HG03025 (cell line): ENCODE data around the gene GALNTL6.
"Not testable (repeated sequence)": the region's sequence is repeated elsewhere in the genome, so short reads cannot be mapped to it uniquely, and the experiment has no call there.

Source experiments
- ATAC-seq: cut with Tn5 transposase; IDR thresholded peaks from one replicate; pipeline ENCODE4 v1.9.1; 2021; ENCODE audit warnings: mild to moderate bottlenecking, moderate library complexity; ENCODE audit not compliant: unreplicated experiment, low FRiP score

Gene GALNTL6

DNA sequence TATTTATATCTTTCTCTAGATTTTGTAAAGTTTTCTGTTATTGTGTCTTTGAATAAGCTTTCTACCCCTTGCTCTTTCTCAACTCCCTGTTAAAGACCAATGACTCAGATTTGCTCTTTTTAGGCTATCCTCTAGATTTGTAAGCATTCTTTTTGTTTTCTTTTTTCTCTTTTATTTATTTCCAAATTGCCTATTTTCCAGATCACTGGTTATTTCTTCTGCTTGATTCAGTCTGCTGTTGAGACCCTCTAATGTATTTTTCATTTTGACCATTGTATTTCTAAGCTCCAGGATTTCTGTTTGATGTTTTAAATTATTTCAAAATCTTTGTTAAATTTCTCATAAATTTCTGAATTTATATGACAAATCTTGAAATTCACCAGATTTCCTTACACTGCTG, 892.8 kb downstream of the GALNTL6 start:
- no peak for ATAC-seq

DNA sequence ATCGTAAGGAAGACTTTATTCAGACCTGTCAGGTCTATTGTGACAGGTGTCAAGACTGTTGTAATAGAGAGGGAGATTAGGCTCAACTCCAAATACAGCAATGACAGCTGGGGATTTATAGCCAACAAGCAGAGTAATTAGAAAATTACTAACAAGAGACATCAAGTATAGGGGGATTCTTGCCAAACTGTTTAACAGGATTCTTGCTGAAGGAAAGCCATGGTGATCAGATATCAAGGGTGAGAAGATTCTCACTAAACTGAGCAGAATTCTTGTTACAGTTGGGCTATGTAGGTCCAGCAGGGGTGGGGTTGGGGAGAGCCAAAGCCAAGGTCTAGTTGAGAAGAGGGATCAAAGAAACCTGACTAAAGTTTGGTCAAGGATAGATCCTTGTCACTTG, 894.4 kb downstream of the GALNTL6 start:
- ATAC-seq, result no peak

DNA sequence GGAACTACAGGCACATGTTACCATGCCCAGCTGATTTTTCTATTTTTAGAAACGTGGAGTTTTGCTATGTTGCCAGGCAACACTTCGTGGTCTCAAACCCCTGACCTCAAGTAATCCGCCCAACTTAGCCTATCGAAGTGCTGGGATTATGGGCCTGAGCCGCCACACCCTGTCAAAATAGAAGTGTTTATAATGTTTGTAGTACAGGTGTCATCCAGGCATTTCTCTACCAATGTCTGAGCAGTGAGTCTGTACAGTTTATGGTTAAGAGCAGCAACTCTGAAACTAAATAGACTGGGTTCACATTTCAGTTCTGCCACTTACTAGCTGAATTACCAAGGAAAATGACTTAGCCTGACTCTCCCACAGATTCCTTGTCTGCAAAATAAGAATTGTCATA, 895.0 kb downstream of the GALNTL6 start:
- no peak for ATAC-seq

DNA sequence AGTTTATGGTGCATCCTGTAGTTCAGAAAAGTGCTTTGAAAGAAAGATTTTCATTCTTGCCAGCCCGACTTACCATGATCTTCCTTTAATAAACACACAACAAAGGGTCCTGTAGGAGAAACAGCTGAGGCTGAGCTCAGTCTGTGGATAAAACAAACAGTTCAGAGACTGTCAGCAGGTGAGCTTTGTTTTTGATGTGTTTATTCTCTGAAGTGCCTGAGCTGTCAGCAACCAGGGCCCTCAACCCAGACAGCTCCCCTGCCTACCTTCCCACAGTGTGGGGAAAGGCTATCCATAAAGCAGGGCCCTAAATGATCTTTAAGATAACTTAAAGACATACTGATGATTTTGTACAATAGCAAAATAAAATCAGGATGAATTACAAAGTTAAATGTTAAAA, 896.2 kb downstream of the GALNTL6 start:
- ATAC-seq, result no peak

DNA sequence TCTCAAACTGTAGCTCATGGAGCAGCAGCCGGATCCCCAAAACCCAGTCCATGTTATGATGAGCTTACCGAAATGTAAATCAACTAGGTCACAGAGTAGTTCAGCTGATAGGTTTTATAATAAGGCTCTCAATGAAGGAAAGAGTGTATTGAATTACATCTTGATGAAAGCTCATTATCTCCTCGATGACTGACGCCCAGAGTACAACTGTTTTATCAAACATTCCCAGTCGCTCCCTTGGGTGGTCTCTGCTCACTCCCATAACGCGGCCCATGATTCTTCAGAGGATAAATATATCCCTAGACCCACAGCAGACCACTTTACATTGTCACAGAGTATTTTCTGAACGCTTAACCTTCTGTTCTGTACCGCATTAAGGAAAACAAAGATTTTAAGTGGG, 903.1 kb downstream of the GALNTL6 start:
- ATAC-seq, result no peak

DNA sequence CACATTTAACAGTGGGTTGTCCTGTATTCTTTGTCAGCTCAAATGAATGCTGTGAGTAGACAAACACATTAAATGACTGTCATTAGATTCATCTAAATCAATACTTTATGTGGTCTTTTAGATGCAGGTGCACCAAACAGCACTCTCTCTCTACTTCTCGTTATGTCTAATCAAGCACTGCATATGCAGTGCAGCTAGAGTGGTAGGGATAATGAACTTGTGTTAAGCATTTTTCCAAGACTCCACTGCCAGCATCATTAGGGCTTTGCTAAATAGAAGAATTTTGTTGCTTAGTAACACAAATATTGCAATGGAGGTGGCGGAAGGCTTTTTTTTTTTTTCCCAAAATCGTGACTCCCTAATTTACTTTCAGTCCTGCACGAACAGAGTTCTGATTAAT, 908.5 kb downstream of the GALNTL6 start:
- no peak for ATAC-seq

DNA sequence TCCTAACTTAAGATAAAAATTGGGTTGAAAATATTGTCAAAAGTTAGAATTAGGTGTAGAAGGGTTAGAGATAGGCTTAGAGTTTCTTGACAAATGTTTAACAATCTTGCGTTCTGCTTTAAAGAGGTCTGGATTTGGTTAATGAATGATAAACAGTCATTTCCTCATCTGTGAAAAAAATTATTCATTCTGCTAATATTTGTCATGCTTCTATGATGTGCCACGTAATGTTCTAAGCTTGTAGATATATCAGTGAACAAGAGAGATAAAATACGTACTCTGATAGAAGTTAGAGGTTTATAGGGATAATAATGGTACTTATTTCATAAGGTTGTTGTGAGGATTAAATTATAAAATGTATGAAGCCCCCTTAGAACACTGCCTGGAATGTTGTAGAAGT, 912.4 kb downstream of the GALNTL6 start:
- no peak for ATAC-seq

DNA sequence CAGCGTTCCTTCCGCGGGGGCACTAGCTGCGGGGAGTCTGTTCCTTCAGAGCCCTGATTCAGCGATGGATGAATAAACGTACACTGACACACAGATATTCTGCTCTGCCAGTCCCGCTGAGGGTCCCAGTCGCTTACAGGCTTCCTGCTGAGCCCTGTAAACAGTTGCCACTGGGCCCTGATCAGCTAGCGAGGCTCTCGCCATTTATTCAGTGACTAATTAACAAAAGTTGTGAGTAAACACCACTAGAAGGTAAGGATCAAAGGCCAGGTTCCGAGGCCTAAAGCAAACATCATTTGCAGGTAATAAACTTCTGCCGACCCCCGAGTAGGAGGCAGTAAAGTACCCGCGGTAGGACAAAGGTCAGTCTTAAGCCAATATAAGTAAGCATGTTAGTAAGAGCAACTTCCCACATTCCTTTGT, 912.8 kb downstream of the GALNTL6 start:
- ATAC-seq, result no peak

DNA sequence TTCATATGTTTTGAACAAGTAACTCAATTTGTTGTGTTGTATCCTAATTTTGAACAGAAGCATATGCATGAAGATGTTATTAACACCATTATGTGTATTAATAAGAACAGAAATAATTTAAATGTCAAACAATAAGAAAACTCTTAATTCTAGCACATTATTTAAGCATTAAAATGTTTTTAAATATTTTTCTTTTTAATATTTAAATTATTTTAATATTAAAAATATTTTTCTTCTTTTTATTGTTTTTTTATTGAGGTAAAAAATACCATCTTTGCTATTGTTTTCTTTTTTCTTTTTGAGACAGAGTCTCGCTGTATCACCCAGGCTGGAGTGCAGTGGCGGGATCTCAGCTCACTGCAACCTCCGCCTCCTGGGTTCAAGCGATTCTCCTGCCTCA, 914.4 kb downstream of the GALNTL6 start:
- ATAC-seq, result no peak

DNA sequence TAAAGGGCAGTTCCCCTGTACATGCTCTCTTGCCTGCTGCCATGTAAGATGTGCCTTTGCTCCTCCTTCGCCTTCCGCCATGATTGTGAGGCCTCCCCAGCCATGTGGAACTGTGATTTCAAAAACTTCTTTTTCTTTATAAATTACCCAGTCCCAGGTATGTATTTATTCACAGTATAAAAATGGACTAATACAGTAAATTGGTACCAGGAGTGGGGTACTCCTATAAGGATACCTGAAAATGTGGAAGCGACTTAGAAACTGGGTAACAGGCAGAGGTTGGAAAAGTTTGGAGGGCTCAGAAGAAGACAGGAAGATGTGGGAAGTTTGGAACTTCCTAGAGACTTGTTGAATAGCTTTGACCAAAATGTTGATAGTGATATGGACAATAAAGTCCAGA, 920.4 kb downstream of the GALNTL6 start:
- not testable (repeated sequence) for ATAC-seq

DNA sequence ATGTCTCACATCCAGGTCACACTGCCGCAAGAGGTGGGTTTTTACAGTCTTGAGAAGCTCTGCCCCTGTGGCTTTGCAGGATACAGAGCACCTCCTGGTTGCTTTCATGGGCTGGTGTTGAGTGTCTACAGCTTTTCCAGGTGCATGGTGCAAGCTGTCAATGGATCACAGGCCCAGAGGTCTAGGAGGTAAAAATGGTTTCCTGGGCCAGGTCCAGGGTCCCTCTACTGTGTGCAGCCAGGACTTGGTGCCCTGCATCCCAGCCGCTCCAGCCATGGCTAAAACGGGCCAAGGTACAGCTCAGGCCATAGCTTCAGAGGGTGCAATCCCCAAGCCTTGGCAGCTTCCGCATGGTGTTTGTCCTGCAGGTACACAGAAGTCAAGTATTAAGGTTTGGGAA, 921.4 kb downstream of the GALNTL6 start:
- no peak for ATAC-seq

DNA sequence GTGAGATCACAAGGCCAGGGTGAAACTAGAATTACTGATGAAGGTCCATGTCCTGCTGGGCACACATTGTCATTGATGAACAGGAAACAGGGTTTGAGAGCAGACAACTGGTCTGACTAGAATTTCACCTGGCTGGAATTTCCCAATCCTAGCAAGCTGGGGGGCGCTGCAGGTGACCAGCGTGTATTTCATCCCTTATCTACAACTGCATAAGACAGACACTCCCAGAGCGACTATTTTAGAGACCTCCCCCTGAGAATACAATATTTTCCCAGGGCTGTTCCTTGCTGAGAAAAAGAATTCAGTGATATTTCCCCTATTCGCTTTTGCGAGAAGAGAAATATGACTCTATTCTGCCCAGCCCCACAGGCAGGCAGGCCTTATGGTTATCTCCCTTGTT, 922.8 kb downstream of the GALNTL6 start:
- no peak for ATAC-seq

DNA sequence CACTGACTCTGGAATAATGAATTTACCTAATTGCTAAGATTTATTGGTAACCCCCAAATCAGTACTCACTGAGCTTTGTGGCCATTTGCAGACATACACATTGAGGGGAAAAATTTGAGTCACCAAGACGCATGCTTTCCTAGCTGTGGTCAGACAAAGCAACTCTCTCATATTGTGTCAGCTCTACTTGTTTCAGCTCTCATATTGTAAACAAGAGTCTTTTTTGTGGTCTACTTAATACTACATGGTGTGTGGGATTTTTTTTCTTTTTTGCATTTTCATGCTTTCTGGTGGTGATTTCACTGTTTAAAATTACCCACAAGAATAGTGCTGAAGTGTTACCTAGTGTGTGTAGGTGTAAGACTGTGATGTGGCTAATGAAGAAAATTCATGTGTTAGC, 927.2 kb downstream of the GALNTL6 start:
- peak; percentile 94 for ATAC-seq

DNA sequence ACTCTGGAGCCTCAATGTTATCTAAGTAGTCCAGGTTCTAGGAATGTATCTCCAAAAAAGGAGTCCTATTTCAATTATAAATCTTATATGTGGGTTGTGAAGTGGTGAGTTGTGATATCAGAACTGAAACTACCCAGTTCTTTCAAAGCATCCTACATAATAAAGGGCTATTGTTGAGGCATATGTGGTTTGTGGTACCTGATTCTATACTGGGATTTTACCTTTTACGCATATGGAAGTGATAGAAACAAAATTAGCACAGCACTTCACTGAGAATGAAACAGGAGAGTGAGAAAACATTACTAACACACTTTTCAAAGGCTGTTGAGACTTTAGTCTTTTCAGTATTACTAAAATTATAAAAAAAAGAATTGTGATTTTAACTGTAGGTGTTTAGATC, 937.7 kb downstream of the GALNTL6 start:
- ATAC-seq, result peak; percentile 97

DNA sequence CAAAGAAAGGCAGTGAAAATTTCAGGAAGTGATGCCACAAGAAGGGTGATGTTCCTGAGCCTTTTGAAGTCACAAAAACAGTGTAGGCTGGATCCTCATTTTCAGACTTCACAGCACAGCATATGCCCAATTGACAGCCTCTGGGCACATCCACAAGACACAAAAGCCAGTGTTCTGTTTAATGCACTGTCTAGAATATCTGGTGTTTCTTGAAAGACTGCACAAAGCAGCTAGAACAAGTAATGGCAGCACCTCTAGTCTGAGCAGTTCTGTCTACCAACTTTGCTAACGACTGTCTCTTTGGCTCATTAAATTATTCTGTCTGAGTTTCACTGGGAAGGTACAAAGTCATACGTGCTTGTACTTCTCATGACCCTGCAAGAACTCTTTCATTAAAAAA, 938.3 kb downstream of the GALNTL6 start:
- ATAC-seq, result no peak

DNA sequence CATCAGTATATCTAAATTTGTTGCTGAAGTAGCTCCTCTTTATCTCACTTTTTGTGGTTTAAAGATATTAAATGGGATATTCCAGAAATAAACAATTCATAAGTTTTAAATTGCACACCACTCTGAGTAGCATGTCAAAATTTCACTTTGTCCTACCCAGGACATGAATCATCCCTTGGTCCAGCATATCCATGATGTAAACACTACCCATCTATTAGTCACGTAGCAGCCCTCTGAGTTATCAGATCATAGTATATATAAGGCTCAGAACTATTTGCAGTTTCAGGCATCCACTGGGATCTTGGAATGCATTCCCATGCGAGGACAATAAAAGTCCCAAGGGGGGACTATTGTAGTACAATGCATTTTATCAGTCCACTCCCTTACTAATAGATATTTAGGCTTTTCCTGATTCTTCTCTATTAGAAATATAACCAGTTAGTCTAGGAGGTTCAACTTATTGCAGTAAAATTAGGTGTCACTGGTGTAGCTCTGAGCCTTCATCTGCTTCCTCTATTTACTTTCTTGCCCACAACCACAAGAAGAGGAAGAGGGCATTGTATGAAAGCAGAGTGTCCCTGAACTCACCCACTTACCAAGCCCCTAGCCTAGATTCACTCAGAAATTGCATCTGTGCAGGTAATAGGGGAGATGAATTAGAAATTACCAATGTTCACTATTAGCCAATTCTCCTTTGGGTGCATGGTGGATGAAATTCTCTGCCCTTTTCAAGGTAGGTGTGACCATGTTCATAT, 945.6 kb downstream of the GALNTL6 start:
- no peak for ATAC-seq

DNA sequence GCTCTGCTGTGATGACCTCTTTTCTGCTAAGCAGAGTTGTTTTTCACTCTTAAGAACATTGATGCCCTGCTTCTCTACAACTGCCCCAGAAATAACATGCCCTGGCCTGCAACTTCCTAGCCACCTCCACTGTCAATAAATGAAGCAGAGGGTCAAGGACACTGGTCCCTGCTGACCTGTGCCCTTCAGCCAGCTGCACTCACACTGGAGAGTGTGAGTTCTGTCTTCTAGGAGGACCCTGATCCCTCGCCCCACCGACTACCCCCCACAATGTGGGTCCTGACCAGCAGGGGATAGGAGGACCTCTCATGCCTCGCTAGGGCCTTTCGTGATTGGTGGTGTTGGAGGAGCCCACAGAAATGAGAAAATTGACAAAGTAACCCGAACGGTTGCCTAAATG, 947.3 kb downstream of the GALNTL6 start:
- ATAC-seq, result no peak

DNA sequence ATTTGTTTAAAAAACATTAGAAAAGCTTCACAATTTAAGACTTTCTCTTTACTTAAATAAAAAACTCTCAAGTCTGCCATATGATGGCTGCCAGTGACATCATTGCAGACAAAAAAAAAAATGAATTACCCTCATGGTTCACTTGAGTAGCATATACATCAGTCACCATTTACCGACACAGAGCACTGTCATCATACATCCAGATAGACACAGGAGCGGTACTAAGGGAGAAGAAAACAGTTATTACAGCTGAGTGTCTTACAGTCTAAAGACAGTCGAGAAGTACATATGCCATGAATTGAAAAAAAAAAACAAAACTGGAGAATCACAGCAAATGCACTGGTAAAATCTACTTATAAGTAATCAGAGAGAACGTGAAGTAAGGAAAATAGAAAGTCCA, 949.7 kb downstream of the GALNTL6 start:
- no peak for ATAC-seq

DNA sequence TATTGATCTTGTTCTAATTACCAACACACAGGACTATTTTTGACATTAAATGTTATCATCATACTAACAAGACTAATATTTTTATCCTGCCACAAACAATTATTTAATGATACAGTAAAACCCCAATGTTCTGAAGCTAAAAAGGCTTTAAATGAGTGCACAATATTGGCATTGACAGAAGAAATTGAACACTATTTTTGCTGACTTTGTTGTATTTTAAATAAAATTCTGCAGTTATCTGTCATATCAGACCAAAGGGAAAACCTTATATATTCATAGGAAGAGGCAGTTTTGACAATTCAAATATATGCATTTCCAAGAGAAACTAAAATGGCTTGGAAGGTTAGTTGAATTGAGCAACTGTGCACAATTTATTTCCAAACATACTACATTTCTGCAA, 957.6 kb downstream of the GALNTL6 start:
- no peak for ATAC-seq

DNA sequence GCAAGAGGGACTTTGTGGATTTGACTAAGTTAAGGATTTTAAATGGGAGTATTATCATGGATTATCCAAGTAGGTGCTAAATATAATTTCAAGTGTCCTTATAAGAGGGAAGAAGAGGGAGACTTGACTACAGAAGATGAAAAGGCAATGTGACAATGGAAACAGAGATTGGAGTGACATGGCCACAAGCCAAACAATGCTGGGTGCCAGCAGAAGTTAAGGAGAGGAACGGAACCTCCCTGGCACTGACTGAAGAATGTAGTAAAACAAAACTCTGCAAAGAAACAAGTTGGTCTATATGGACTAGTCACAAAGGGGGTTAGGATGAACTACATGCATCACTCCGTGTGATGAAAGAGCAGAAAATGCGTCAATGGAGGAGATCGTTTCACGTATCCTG, 959.6 kb downstream of the GALNTL6 start:
- no peak for ATAC-seq

DNA sequence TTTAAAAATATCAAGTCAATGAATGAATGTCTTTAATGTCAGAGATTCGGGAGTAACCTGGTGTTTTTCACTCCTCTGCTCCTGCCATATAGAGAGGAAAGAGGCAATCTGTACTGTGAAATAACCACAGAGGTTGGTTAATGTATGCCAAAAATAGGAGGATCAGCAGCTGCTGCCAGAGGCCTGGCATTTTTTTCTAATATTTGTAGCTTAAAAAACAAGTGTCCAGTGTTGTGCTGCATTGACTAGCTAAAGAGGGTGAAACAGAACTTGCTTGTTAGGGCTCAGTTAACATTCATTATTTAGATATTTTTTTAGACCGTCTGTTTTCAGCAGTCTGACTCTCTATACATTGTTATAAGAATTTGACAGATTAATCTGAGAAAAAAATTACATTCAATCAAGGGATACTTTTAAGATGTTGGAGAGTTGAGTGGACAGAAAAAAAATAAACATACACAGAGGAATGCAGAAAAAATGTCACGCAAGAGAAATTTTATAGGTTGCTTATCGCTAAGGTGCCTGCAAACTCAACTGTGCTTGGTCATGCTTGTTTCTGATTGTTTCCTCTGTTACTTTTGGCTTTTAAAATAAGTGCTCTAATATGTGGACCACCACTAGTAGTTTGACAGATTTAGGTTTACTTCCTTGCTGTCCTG, 963.1 kb downstream of the GALNTL6 start:
- no peak for ATAC-seq

DNA sequence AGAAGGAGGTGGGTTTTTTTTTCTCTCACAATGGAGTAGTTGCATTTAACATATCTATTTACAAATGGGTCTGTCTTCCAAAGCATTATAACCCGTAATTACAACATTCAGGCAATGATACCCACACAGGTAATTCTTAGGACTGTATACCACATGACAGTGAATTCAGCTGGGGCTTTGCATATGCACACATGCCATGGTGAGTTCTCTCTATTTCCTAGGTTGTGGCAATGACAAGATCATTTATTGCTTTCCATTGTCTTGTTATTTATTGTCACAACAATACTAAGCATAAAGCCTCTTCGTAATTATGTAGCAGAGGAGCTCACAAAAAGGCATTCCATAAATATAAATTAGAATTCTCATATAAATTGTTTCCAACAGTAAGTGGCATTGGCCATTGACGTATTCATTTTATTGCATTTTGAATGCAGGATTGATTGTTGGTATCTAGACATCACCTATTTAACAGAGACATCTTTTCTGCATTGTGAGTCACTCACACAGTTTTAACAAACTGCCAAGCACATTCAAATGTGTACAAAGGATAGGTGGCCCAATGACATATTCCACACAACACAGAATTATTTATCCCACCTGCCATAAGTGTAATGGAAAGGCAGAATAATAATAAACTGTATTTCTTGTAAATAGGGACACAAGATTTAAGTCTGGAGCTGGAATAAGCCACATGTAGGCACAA, 964.7 kb downstream of the GALNTL6 start:
- no peak for ATAC-seq
